ENCODE data around the gene JKAMP. TPM values are rescaled to one million over a fixed set of nuclear protein-coding genes. Genes with fewer than 3 reads are reported as not detected.
A peak's percentile ranks its signal among the peaks of the same experiment; 100 is the strongest.

The JKAMP gene
- total and polyA plus RNA-seq, 2 donors from 2014 or later: 40.4 to 48.3 TPM

- Histone ChIP-seq H3K4me1 (ENCODE audit: control insufficient read depth in 2 of 3, insufficient read depth in 2 of 3, low read depth in 1 of 3, low read length in 3 of 3) (peaks cover 0 to 24% (median 18%) of the 10 kb centered on the region in 3 donors), H3K4me3 (ENCODE audit: low read length in 3 of 3) (peak overlapping the region in 2 of 3 donors; percentile 84 to 94), H3K27ac (ENCODE audit: low read depth in 2 of 2, low read length in 2 of 2) (peak overlapping the region; percentile 13 to 97), H3K27me3 (ENCODE audit: control insufficient read depth, insufficient read depth, low read length) (no peaks in the 10 kb centered on the region), H3K9me3 (ENCODE audit: control insufficient read depth in 2 of 3, insufficient read depth in 1 of 3, low read length in 3 of 3) (no peaks in the 10 kb centered on the region), H3K9ac (ENCODE audit: low read length in 3 of 3) (peak overlapping the region in 1 of 3 donors; percentile 34), H3K36me3 (ENCODE audit: control insufficient read depth in 2 of 3, insufficient read depth in 3 of 3, low read length in 3 of 3) (peaks cover 0 to 8% (median 0%) of the 10 kb centered on the region in 3 donors)
- DNase-seq: no peak
- no peak for FAIRE-seq
- TF ChIP-seq CTCF (IDR thresholded peaks at IDR 0.05; ENCODE audit: borderline replicate concordance, extremely low read depth, insufficient read depth): no peak
- intact Hi-C loops (cut with DNase I): no loop called here
Measured at GRCh38 chr14:59481407-59481806, 2.9 kb upstream of the JKAMP start.

- H3K27ac ChIP-seq (ENCODE audit: low read depth in 2 of 2, low read length in 2 of 2): peak overlapping the region; percentile 75 to 97
- H3K4me3 ChIP-seq (ENCODE audit: low read length in 3 of 3): peak overlapping the region in 2 of 3 donors; percentile 84 to 94
- no peak for TF ChIP-seq CTCF (IDR thresholded peaks at IDR 0.05; ENCODE audit: borderline replicate concordance, extremely low read depth, insufficient read depth)
- DNase-seq (no peak), FAIRE-seq (no peak)
- H3K27me3 ChIP-seq (ENCODE audit: control insufficient read depth, insufficient read depth, low read length): no peaks in the 10 kb centered on the region
- H3K9ac ChIP-seq (ENCODE audit: low read length in 3 of 3): peak overlapping the region in 2 of 3 donors; percentile 34 to 84
- intact Hi-C loops (cut with DNase I): no loop called here
- H3K9me3 ChIP-seq (ENCODE audit: control insufficient read depth in 2 of 3, insufficient read depth in 1 of 3, low read length in 3 of 3): no peaks in the 10 kb centered on the region
- peaks cover 0 to 5% (median 0%) of the 10 kb centered on the region in 3 donors for H3K36me3 ChIP-seq (ENCODE audit: control insufficient read depth in 2 of 3, insufficient read depth in 3 of 3, low read length in 3 of 3)
- peaks cover 0 to 25% (median 18%) of the 10 kb centered on the region in 3 donors for H3K4me1 ChIP-seq (ENCODE audit: control insufficient read depth in 2 of 3, insufficient read depth in 2 of 3, low read depth in 1 of 3, low read length in 3 of 3)
Measured at GRCh38 chr14:59481871-59482540, 2.3 kb upstream of the JKAMP start.

- intact Hi-C loops (cut with DNase I): no loop called here
- H3K27ac ChIP-seq (ENCODE audit: low read depth in 2 of 2, low read length in 2 of 2): peak overlapping the region; percentile 90 to 97
- H3K4me3 ChIP-seq (ENCODE audit: low read length in 3 of 3): peak overlapping the region; percentile 84 to 97 (median 94)
- H3K9me3 ChIP-seq (ENCODE audit: control insufficient read depth in 2 of 3, insufficient read depth in 1 of 3, low read length in 3 of 3): no peaks in the 10 kb centered on the region
- no peaks in the 10 kb centered on the region for H3K27me3 ChIP-seq (ENCODE audit: control insufficient read depth, insufficient read depth, low read length)
- FAIRE-seq (no peak), DNase-seq (peak in 2 of 5 donors; percentile 25 to 54)
- H3K36me3 ChIP-seq (ENCODE audit: control insufficient read depth in 2 of 3, insufficient read depth in 3 of 3, low read length in 3 of 3): peaks cover 0 to 5% (median 0%) of the 10 kb centered on the region in 3 donors
- no peak for TF ChIP-seq CTCF (IDR thresholded peaks at IDR 0.05; ENCODE audit: borderline replicate concordance, extremely low read depth, insufficient read depth)
- peak overlapping the region; percentile 57 to 91 (median 84) for H3K9ac ChIP-seq (ENCODE audit: low read length in 3 of 3)
- peaks cover 0 to 25% (median 18%) of the 10 kb centered on the region in 3 donors for H3K4me1 ChIP-seq (ENCODE audit: control insufficient read depth in 2 of 3, insufficient read depth in 2 of 3, low read depth in 1 of 3, low read length in 3 of 3)
Measured at GRCh38 chr14:59482541-59483331, 1.6 kb upstream of the JKAMP start.

Data from kidney (tissue), 14 donors.